GM21576 (cell line): Measurements from ENCODE around the gene TFIP11.

Experiments
- ATAC-seq: cut with Tn5 transposase; IDR thresholded peaks from one replicate; pipeline ENCODE4 v1.9.1; 2021; ENCODE audit warnings: mild to moderate bottlenecking, moderate library complexity; ENCODE audit not compliant: unreplicated experiment

TFIP11 gene

DNA sequence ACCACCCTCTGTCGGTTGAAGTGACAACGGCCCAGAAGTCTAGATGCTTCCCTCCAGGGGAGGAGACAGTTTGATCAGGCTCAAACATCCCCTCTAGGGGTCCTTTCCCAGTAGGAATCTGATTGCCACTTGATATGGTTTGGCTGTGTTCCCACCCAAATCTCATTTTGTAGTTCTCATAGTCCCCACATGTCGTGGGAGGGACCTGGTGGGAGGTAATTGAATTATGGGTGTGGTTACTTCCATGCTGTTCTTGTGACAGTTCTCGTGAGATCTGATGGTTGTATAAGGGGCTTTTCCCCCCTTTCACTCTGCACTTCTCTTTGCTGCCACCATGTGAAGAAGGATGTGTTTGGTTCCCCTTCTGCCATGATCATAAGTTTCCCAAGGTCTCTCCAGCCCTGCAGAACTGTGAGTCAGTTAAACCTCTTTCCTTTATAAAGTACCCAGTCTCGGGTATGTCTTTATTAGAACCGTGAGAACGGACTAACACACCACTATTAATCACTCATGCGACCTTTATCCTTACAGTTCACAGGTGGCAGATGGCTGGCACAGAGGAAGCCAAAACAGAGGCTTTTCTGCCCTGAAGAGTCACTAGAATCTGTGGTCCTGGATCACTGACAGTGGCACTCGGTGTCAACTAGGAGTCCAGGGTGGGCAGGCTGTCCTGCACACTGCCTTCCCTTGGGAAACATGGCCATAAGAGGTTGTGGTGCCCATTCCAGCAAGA, 61.7 kb downstream of the TFIP11 start:
- no peak for ATAC-seq

DNA sequence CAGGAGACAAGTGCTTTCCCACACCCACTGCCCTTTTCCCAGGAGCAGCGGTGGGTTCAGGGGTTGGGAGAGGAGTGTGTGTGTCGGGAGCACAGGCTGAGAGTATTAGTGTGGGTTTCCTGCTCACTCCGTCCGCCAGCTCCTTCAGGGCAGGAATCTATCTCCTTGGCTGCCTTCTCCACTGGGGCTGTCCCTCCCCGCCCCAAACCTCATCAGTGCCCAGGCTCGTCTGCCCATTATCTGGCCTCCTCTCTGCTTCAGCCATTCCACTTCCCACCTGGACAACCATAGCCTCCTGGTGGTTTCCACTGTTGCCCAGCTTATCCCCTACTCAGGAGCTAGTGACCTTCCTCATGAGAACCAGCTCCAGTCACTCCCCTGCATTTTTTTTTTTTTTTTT, 63.3 kb downstream of the TFIP11 start:
- no peak for ATAC-seq

DNA sequence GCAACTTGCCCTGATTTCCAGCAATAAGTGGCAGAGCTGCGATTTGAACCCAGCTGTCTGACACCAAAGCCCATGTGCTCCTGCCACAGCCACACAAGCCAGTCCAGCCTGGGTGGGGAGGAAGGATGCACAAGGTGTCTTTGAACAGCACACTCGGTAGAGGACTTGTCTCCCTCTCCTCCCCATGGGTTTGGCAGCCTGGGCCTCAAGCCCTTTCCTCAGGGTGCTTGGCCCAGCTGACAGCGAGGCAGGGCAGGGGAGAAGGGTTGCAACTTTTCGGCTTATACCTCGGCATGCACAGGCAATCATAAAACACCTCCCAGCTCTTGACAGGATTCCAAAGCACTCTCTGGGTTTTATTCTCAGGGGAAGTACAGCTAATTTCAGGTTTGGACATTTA, 63.9 kb downstream of the TFIP11 start:
- no peak for ATAC-seq

DNA sequence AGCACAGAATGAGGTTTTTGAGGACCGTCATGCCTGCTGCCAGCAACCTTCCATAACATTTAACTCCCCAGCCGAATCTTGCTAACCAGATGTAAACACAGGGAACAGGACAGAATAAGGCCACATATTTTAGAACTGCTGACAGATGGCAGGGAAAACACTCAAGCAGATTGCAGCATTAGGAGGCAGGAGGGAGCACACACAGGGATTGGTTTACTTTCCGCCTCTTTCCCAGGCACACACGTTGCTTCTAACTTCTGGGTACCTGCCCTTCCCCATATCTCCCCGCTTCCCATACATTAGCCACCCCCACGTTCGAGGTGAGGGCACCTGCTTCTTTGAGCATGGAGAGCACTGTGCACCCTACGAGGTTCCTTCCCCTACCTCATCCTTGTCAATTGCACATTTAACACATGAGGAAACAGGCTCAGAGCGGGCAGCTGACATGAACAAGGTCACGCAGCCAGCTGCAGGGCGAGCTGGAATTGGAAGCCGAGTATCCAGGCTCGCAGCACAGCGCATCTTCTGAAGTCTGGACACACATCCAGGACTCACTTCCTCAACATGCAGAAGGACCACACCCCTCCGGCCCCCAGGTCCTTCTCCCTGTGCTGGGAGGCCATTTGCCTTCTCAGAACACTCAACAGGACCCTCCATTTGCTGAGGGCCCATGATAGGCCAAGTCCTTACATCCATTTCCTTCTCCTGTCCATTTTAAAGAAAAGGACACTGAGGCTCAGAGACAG, 64.5 kb downstream of the TFIP11 start:
- ATAC-seq = no peak

DNA sequence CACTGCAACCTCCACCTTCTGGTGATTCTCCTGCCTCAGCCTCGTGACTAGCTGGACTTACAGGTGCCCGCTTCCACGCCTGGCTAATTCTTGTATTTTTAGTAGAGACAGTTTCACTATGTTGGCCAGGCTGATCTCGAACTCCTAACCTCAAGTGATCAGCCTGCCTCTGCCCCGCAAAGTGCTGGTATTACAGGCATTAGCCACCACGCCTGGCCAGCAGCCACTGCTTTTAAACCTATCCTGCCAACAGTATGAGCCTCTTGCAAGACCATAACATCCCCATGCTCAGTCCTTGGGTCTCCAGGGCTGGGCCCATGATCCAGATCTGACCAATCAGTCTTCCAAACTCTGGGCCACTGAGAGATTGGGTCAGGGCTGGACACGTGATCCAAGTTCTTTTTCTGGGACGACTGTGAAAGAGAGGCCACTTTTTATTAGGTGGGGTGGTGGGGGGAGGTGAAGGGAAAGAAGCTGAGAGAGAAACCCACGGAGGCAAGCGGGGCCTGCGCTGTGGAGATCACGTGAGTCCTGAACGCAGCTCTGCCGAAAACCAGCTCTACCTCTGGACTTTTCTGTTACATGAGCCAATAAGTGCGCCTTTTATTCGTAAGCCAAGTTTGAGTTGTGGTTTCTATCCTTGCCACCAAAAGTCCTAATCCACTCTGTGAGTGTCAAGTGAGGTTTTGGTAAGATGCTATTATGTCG, 65.3 kb downstream of the TFIP11 start:
- ATAC-seq = no peak

DNA sequence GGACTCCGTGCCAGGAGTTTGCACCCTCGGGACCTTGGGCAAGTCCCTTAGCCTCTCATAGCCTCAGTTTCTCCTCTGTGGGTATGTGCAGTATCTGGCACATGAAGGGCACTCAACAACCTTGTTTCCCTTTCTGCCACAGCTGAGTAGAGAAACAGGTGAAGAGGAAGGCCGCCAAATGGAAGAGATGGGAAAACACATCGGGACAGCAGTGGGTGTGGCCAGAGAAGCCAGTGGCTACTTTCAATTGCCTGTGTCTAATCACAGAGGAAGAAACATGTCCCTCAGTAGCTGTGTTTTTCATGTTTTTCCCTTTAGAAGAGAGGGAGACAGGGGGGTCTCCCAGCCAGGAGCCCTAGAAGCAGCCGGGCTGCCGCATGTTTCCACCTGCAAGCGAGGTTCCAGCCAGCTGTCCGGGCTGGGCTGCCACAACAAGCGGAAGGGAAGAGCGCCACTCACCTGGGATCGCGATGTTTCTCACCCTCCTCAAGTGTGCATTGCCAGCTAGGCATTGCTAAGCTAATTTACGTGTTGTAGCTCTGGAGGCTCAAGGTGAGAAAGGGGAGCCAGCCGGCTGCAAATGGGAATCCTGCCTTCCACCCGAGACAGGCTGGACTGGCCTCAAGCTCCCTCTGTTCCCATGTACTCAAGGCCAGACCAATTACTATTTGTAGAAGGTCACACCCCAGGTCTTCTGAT, 66.5 kb downstream of the TFIP11 start:
- no peak for ATAC-seq

DNA sequence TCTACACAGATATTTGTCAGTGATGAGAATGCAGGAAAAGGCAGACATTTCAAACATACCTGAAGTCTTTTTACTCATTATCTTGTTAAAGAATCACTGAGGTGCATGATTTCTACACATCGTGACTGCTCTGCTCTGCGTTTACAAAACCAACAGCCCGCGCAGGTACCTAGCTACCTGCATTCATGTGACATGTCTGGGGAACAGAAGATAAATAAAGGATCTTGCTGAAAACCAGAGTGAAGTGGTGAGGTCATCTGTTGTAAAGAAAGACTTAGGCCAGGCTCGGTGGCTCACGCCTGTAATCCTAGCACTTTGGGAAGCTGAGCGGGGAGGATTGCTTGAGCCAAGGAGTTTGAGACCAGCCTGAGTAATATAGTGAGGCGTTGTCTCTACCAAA, 67.5 kb downstream of the TFIP11 start:
- ATAC-seq = no peak

DNA sequence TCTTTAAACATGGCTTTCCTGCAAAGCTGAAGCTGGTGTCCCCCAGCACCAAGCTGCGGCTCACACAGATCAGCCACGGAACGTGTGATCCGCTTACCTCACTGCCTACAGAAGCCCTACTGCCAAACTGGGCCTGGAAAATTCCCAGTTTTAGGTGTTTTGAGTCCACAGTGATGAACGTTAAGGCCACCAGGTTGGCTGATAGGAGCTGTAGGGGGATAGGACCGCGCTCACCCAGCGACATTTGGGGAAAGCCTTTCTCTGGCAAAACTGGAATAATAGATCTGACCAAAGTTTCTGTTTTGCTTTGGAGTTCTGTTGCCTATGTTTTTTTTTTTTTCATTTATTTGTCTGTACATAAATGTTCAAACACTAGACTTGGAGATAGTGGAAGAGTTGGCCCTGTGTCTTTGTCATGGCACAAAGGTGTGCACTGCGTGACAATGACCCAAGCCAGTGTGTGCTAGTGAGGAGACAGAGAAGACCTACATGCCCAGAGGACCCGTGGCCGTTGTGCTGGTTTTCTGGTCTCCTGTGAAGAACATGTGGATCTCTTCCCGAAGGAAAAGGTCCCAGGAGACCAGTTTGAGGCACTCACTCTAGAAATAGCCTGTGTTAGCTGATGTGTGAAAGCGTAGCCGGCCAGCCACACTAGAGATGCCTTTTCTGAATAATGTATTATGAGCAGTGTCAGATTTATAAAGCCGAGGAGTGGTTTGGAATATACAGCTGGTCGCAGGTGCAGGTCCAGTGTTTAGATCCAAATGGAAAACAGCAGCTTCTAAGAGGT, 68.2 kb downstream of the TFIP11 start:
- ATAC-seq = no peak

DNA sequence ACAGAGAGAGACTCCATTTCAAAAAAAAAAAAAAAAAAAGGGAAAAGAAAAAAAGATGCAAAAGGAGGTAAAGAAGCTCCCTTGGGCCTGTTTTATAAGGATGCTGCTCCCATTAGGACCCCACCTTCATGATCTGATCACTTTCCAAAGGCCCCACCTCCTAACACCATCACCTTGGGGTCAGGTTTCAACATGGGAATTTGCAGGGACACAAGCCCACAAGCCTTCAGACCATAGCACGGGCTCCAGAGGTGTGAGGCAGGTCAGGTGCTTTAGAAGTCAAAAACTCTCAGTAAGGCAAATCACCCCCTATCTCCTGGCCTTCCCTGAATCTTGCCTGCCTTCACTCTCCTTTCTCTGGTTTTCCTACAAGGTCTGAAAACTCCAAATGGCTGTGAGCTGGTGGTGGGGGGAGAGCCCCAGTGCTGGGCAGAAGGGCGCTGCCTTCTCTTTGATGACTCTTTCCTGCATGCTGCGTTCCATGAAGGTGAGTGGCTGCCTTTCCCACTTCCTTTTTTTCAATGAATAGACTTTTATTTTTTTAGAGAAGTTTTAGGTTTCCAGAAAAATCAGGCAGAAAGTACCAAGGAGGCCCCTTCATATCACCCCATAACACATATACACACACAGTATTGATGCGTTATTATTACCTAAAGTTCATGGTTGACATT, 70.1 kb downstream of the TFIP11 start:
- no peak for ATAC-seq
